ENCODE data around the gene ATP11C.

DNA sequence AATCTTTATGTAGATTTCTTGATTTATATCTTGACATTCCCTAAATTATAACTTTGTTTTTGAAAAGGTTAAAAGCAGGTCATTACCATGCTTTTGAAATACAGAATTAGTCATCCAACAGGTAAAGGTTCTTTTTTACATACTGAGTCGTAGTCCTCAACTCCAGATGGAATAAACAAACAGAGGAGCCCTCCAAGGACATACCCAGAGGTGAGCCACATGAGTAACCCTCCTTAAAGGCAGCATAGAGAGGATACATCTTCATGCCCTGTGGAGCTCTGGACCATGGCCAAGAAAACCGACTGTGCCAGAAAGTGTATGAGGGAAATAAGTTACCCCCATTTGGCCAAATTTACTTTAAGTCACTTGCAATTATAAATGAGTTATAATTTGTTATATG is 129.6 kb downstream of the ATP11C start:
- TF ChIP-seq YY1 (IDR thresholded peaks at IDR 0.05; ENCODE audit: borderline replicate concordance in 1 of 3, control insufficient read depth in 1 of 3, extremely low read depth in 1 of 3, insufficient read depth in 3 of 3, insufficient read length in 1 of 3, insufficient replicate concordance in 2 of 3, low read depth in 1 of 3, low read length in 2 of 3): no peak
- TF ChIP-seq RFX1 (IDR thresholded peaks at IDR 0.05): no peak
- TF ChIP-seq ZFP30 (CRISPR knock-in tag; IDR thresholded peaks at IDR 0.05; ENCODE audit: borderline replicate concordance): no peak
- TF ChIP-seq SRF (CRISPR knock-in tag; IDR thresholded peaks at IDR 0.05): no peak
- TF ChIP-seq RNF2 (IDR thresholded peaks at IDR 0.05): no peak
- TF ChIP-seq, protein P1, sequence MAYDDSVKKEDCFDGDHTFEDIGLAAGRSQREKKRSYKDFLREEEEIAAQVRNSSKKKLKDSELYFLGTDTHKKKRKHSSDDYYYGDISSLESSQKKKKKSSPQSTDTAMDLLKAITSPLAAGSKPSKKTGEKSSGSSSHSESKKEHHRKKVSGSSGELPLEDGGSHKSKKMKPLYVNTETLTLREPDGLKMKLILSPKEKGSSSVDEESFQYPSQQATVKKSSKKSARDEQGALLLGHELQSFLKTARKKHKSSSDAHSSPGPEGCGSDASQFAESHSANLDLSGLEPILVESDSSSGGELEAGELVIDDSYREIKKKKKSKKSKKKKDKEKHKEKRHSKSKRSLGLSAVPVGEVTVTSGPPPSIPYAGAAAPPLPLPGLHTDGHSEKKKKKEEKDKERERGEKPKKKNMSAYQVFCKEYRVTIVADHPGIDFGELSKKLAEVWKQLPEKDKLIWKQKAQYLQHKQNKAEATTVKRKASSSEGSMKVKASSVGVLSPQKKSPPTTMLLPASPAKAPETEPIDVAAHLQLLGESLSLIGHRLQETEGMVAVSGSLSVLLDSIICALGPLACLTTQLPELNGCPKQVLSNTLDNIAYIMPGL (CRISPR knock-in tag; IDR thresholded peaks at IDR 0.05): no peak
- TF ChIP-seq, protein P2, sequence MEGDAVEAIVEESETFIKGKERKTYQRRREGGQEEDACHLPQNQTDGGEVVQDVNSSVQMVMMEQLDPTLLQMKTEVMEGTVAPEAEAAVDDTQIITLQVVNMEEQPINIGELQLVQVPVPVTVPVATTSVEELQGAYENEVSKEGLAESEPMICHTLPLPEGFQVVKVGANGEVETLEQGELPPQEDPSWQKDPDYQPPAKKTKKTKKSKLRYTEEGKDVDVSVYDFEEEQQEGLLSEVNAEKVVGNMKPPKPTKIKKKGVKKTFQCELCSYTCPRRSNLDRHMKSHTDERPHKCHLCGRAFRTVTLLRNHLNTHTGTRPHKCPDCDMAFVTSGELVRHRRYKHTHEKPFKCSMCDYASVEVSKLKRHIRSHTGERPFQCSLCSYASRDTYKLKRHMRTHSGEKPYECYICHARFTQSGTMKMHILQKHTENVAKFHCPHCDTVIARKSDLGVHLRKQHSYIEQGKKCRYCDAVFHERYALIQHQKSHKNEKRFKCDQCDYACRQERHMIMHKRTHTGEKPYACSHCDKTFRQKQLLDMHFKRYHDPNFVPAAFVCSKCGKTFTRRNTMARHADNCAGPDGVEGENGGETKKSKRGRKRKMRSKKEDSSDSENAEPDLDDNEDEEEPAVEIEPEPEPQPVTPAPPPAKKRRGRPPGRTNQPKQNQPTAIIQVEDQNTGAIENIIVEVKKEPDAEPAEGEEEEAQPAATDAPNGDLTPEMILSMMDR (IDR thresholded peaks at IDR 0.05 in 2 of 3, conservative IDR thresholded peaks at IDR 0.05 in 1 of 3; ENCODE audit: insufficient read depth in 2 of 3, low read depth in 1 of 3, low read length in 3 of 3): no peak
- no peak for TF ChIP-seq ZNF384 (IDR thresholded peaks at IDR 0.05; ENCODE audit: low read depth, low read length)
- no peak for TF ChIP-seq NFRKB (IDR thresholded peaks at IDR 0.05; ENCODE audit: low read depth)
- TF ChIP-seq, protein P3, sequence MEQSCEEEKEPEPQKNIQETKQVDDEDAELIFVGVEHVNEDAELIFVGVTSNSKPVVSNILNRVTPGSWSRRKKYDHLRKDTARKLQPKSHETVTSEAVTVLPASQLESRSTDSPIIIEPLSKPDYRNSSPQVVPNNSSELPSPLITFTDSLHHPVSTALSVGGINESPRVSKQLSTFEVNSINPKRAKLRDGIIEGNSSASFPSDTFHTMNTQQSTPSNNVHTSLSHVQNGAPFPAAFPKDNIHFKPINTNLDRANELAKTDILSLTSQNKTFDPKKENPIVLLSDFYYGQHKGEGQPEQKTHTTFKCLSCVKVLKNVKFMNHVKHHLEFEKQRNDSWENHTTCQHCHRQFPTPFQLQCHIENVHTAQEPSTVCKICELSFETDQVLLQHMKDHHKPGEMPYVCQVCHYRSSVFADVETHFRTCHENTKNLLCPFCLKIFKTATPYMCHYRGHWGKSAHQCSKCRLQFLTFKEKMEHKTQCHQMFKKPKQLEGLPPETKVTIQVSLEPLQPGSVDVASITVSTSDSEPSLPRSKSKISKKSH (CRISPR knock-in tag; IDR thresholded peaks at IDR 0.05): no peak

Measured in K562 (cell line).